ENCODE measurements around the gene TTC31. TPM values are rescaled to one million over a fixed set of nuclear protein-coding genes. Genes with fewer than 3 reads are reported as not detected.
A peak's percentile ranks its signal among the peaks of the same experiment; 100 is the strongest.

The TTC31 gene
- total and polyA plus RNA-seq, 8 donors: 4.7 to 91.2 (median 11.1) TPM

DNA sequence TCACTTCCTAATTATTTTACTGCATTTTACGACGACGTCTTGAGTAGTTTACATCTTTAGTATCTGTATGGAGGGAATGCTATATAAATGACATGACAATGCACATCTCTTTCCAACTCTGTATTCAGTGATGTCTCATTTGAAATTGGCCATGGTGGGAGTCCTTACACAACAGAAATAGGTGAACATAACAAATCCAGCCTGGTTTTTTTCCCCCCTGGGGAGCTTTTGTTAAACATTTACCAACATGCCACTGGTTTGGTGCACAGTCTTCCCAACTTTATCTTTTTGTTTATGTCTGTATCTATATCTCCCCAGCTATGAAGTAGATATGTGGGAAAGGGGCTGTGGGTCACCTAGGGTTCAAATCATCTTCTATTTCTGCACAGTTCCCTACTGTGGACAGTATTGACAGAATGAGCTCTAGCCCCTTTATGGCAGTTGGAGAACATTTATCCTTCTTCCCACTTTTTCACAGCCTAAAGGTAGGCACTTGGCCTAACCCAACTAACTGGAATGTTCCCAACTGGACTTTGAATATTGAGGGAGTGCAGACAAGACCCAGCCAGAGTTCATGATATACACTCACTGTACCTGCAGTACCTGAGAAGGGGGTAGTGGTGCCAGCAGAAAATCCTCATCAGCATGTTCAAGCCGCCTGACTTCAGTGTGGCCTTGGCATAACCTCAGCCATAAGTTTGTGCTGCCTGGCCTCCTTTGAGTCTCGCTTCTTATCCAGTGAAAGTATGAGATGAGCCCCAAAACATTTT lies 35.5 kb upstream of the TTC31 start:
- TF ChIP-seq POLR2AphosphoS5 (IDR thresholded peaks at IDR 0.05) (no peak), CTCF (IDR thresholded peaks at IDR 0.05) (no peak), POLR2A (IDR thresholded peaks at IDR 0.05) (no peak), EP300 (IDR thresholded peaks at IDR 0.05) (no peak)
- WGBS, 5 donors: 75 to 88% (median 84%) methylated on average over 5 of the region's 5 CpGs
- H3K4me3 ChIP-seq: no peak overlapping the region
- peaks cover 0 to 17% (median 0%) of the 10 kb centered on the region in 3 donors for H3K27me3 ChIP-seq
- intact Hi-C loops (cut with DNase I; ENCODE audit: low total_unique reads): no loop called here
- no peak for DNase-seq
- peaks cover 0 to 13% (median 3%) of the 10 kb centered on the region in 4 donors for H3K4me1 ChIP-seq
- H3K9me3 ChIP-seq: no peaks in the 10 kb centered on the region
- H3K36me3 ChIP-seq: no peaks in the 10 kb centered on the region
- H3K27ac ChIP-seq: no peak overlapping the region

DNA sequence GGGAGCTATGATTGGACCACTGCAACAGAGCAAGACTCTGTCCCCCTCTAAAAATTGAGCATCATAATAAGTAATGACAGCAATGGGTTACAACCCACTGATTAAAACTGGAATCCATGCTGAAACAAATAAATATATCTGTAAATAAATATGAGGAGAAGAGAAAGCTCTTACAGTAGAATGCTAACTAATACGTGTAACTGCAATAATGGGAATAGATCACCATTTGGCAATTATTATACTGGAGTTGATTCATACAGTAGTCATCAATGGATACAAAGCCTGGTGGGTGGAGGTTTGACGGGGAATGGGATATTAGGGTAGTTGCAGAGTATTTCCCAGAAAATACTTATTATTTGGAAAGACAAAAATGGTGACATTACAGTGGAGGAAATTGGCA lies 34.1 kb upstream of the TTC31 start:
- TF ChIP-seq POLR2A (IDR thresholded peaks at IDR 0.05) (no peak), POLR2AphosphoS5 (IDR thresholded peaks at IDR 0.05) (no peak), CTCF (IDR thresholded peaks at IDR 0.05) (no peak), EP300 (IDR thresholded peaks at IDR 0.05) (no peak)
- H3K4me3 ChIP-seq: no peak overlapping the region
- 59 to 83% (median 77%) methylated on average over 2 of the region's 2 CpGs for WGBS, 5 donors
- peaks cover 0 to 10% (median 0%) of the 10 kb centered on the region in 3 donors for H3K27me3 ChIP-seq
- no peaks in the 10 kb centered on the region for H3K9me3 ChIP-seq
- intact Hi-C loops (cut with DNase I; ENCODE audit: low total_unique reads): no loop called here
- H3K36me3 ChIP-seq: no peaks in the 10 kb centered on the region
- H3K4me1 ChIP-seq: peaks cover 0 to 8% (median 0%) of the 10 kb centered on the region in 4 donors
- H3K27ac ChIP-seq: no peak overlapping the region
- DNase-seq: no peak

- H3K27me3 ChIP-seq: peaks cover 0 to 7% (median 0%) of the 10 kb centered on the region in 3 donors
- WGBS, 5 donors: 77 to 91% (median 84%) methylated on average over 3 of the region's 3 CpGs
- peaks cover 6 to 12% (median 10%) of the 10 kb centered on the region in 4 donors for H3K4me1 ChIP-seq
- no peak overlapping the region for H3K27ac ChIP-seq
- H3K36me3 ChIP-seq: no peaks in the 10 kb centered on the region
- intact Hi-C loops (cut with DNase I; ENCODE audit: low total_unique reads): no loop called here
- no peaks in the 10 kb centered on the region for H3K9me3 ChIP-seq
- DNase-seq: no peak
- no peak overlapping the region for H3K4me3 ChIP-seq
- TF ChIP-seq EP300 (IDR thresholded peaks at IDR 0.05): no peak
- TF ChIP-seq POLR2AphosphoS5 (IDR thresholded peaks at IDR 0.05): no peak
- TF ChIP-seq CTCF (IDR thresholded peaks at IDR 0.05): no peak
- TF ChIP-seq POLR2A (IDR thresholded peaks at IDR 0.05): no peak
These were observed 32.2 kb upstream of the TTC31 start for GRCh38 chr2:74450570-74451190.

DNA sequence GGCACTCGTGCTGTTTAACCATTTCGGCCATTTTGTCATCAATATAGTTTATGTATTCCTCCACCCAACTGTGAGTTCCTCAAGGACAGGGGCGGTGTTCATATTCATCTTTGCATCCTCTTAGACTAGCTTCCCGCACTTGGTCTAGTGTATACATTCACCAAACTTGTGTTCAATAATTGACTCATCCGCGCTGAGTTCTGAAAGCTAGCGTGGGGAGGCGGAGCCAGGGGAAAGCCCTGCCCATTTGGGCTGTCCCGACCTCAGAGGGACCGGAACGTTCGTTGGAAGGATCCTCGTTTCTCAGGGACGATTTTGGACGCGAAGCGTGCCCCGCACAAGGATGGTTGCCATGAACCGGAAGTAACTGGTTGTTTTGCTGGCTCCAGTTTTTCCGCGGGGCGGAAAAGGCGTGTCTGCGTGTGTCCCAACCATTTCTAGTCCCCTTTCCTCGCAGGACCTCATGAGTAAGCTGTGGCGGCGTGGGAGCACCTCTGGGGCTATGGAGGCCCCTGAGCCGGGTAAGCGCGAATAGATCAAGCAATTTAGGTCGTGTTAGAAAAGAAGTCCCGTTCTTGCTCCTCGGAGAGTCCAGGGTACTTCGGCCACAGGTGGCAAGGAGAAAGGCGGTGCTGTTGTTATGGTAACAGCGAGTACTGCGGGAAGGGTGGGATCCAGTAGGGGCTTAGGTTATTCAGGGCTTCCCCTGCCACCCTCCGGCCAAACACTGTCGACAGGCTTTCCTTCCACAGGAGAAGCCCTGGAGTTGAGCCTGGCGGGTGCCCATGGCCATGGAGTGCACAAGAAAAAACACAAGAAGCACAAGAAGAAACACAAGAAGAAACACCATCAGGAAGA lies 28.0 kb upstream of the TTC31 start, which contains the start of gene INO80B:
Gene INO80B (plus strand): TSS at position 434 of the 858 bp plus-strand sequence. CDS start 30 bp downstream, at position 464.
- Histone ChIP-seq H3K4me1 (peaks cover 37 to 45% (median 41%) of the 10 kb centered on the region in 4 donors), H3K9me3 (no peaks in the 10 kb centered on the region), H3K27ac (peak within 1 kb of the TSS; percentile 21 to 82 (median 79)), H3K27me3 (peaks cover 0 to 7% (median 0%) of the 10 kb centered on the region in 3 donors), H3K4me3 (peak within 1 kb of the TSS; percentile 68 to 90 (median 80)), H3K36me3 (no peaks in the 10 kb centered on the region)
- intact Hi-C loops (cut with DNase I; ENCODE audit: low total_unique reads): no loop called here
- DNase-seq: peak; percentile 97 to 99
- TF ChIP-seq POLR2AphosphoS5 (IDR thresholded peaks at IDR 0.05): peak; percentile 80 to 99 (median 93)
- peak in 1 of 7 experiments; percentile 18 for TF ChIP-seq CTCF (IDR thresholded peaks at IDR 0.05)
- TF ChIP-seq EP300 (IDR thresholded peaks at IDR 0.05): no peak
- TF ChIP-seq POLR2A (IDR thresholded peaks at IDR 0.05): no peak
- WGBS, 5 donors: 0 to 2% (median 1%) methylated on average over 36 to 40 of the region's 40 CpGs

All from stomach (tissue), 9 donors.